ENCODE results near the gene FBXO9. TPM values are rescaled to one million over a fixed set of nuclear protein-coding genes. Genes with fewer than 3 reads are reported as not detected.

The FBXO9 gene
- total RNA-seq, 1 donor from 2014 or later = 50.8 TPM

- H3K9ac ChIP-seq = no peak overlapping the region
- peaks cover 11% of the 10 kb centered on the region for H3K36me3 ChIP-seq
- H3K9me3 ChIP-seq (ENCODE audit: low read depth) = no peaks in the 10 kb centered on the region
- H2AFZ ChIP-seq (replicated peaks) = no peak overlapping the region
- Mint-ChIP-seq H3K36me3 (peaks cover 18% of the 10 kb centered on the region), H3K4me1 (no peaks in the 10 kb centered on the region), H3K9me3 (no peaks in the 10 kb centered on the region), H3K4me3 (no peak overlapping the region), H3K27me3 (ENCODE audit: insufficient read depth, low read depth) (no peaks in the 10 kb centered on the region), H3K27ac (no peak overlapping the region)
- no peaks in the 10 kb centered on the region for H4K20me1 ChIP-seq (ENCODE audit: low read depth)
- H3F3A ChIP-seq (ENCODE audit: low read depth) = no peaks in the 10 kb centered on the region
- H3K27ac ChIP-seq = no peak overlapping the region
- H3K4me1 ChIP-seq = no peaks in the 10 kb centered on the region
- H3K4me2 ChIP-seq = no peak overlapping the region
- TF ChIP-seq EZH2phosphoT487 (IDR thresholded peaks at IDR 0.05) = no peak
- no peak for TF ChIP-seq EZH2 (IDR thresholded peaks at IDR 0.05)
- no peak for TF ChIP-seq CTCF (IDR thresholded peaks at IDR 0.05)
- H3K4me3 ChIP-seq = no peak overlapping the region
- H3K79me2 ChIP-seq (ENCODE audit: low read depth) = no peaks in the 10 kb centered on the region
- H3K27me3 ChIP-seq = no peaks in the 10 kb centered on the region
- no peak for DNase-seq (ENCODE audit: low spot score)
Measured at GRCh38 chr6:53074347-53074746, 9.1 kb downstream of the FBXO9 start.

- TF ChIP-seq EZH2 (IDR thresholded peaks at IDR 0.05) = no peak
- TF ChIP-seq EZH2phosphoT487 (IDR thresholded peaks at IDR 0.05) = no peak
- H3K9me3 Mint-ChIP-seq = no peaks in the 10 kb centered on the region
- H3K27ac ChIP-seq = no peak overlapping the region
- no peaks in the 10 kb centered on the region for H3K4me1 Mint-ChIP-seq
- no peak overlapping the region for H3K9ac ChIP-seq
- no peaks in the 10 kb centered on the region for H3K27me3 Mint-ChIP-seq (ENCODE audit: insufficient read depth, low read depth)
- H3K9me3 ChIP-seq (ENCODE audit: low read depth) = no peaks in the 10 kb centered on the region
- no peak overlapping the region for H2AFZ ChIP-seq (replicated peaks)
- H3K4me1 ChIP-seq = no peaks in the 10 kb centered on the region
- H3F3A ChIP-seq (ENCODE audit: low read depth) = no peaks in the 10 kb centered on the region
- no peak overlapping the region for H3K4me2 ChIP-seq
- no peaks in the 10 kb centered on the region for H4K20me1 ChIP-seq (ENCODE audit: low read depth)
- DNase-seq (ENCODE audit: low spot score) = no peak
- H3K27me3 ChIP-seq = no peaks in the 10 kb centered on the region
- no peak overlapping the region for H3K4me3 Mint-ChIP-seq
- H3K4me3 ChIP-seq = no peak overlapping the region
- peaks cover 23% of the 10 kb centered on the region for H3K36me3 Mint-ChIP-seq
- no peaks in the 10 kb centered on the region for H3K79me2 ChIP-seq (ENCODE audit: low read depth)
- no peak overlapping the region for H3K27ac Mint-ChIP-seq
- H3K36me3 ChIP-seq = peaks cover 18% of the 10 kb centered on the region
Measured at GRCh38 chr6:53080813-53081212, 15.6 kb downstream of the FBXO9 start.

GRCh38 chr6:53086302-53086701 is 21.1 kb downstream of the FBXO9 start:
- no peaks in the 10 kb centered on the region for H3K27me3 Mint-ChIP-seq (ENCODE audit: insufficient read depth, low read depth)
- Histone ChIP-seq H3K4me3 (no peak overlapping the region), H3K4me2 (no peak overlapping the region), H3K9me3 (ENCODE audit: low read depth) (no peaks in the 10 kb centered on the region), H3K36me3 (peaks cover 5% of the 10 kb centered on the region), H4K20me1 (ENCODE audit: low read depth) (no peaks in the 10 kb centered on the region), H2AFZ (replicated peaks) (no peak overlapping the region), H3F3A (ENCODE audit: low read depth) (no peaks in the 10 kb centered on the region), H3K79me2 (ENCODE audit: low read depth) (no peaks in the 10 kb centered on the region), H3K9ac (no peak overlapping the region), H3K4me1 (no peaks in the 10 kb centered on the region), H3K27me3 (no peaks in the 10 kb centered on the region), H3K27ac (no peak overlapping the region)
- H3K4me3 Mint-ChIP-seq = no peak overlapping the region
- H3K27ac Mint-ChIP-seq = no peak overlapping the region
- no peak for DNase-seq (ENCODE audit: low spot score)
- H3K36me3 Mint-ChIP-seq = peaks cover 21% of the 10 kb centered on the region
- no peak for TF ChIP-seq EZH2 (IDR thresholded peaks at IDR 0.05)
- no peak for TF ChIP-seq EZH2phosphoT487 (IDR thresholded peaks at IDR 0.05)
- TF ChIP-seq CTCF (IDR thresholded peaks at IDR 0.05) = no peak
- H3K9me3 Mint-ChIP-seq = no peaks in the 10 kb centered on the region
- H3K4me1 Mint-ChIP-seq = no peaks in the 10 kb centered on the region

- H3K27me3 ChIP-seq = no peaks in the 10 kb centered on the region
Measured at GRCh38 chr6:53089948-53090347, 24.7 kb downstream of the FBXO9 start.

More at GRCh38 chr6:53089948-53090347, 24.7 kb downstream of the FBXO9 start:
- peaks cover 12% of the 10 kb centered on the region for H3K36me3 ChIP-seq
- no peak overlapping the region for H3K9ac ChIP-seq
- H3K79me2 ChIP-seq (ENCODE audit: low read depth) = no peaks in the 10 kb centered on the region
- TF ChIP-seq EZH2 (IDR thresholded peaks at IDR 0.05) = no peak
- no peak for TF ChIP-seq CTCF (IDR thresholded peaks at IDR 0.05)
- TF ChIP-seq EZH2phosphoT487 (IDR thresholded peaks at IDR 0.05) = no peak
- H4K20me1 ChIP-seq (ENCODE audit: low read depth) = no peaks in the 10 kb centered on the region
- no peaks in the 10 kb centered on the region for H3K9me3 Mint-ChIP-seq
- H3K27ac ChIP-seq = no peak overlapping the region
- no peaks in the 10 kb centered on the region for H3K4me1 ChIP-seq
- no peak overlapping the region for H3K4me3 ChIP-seq
- H3K4me1 Mint-ChIP-seq = no peaks in the 10 kb centered on the region
- H3K27ac Mint-ChIP-seq = no peak overlapping the region
- no peaks in the 10 kb centered on the region for H3K27me3 Mint-ChIP-seq (ENCODE audit: insufficient read depth, low read depth)
- H3K9me3 ChIP-seq (ENCODE audit: low read depth) = no peaks in the 10 kb centered on the region
- no peak overlapping the region for H3K4me2 ChIP-seq
- H3K36me3 Mint-ChIP-seq = peaks cover 20% of the 10 kb centered on the region
- H2AFZ ChIP-seq (replicated peaks) = no peak overlapping the region
- no peak for DNase-seq (ENCODE audit: low spot score)
- H3K4me3 Mint-ChIP-seq = no peak overlapping the region
- H3F3A ChIP-seq (ENCODE audit: low read depth) = no peaks in the 10 kb centered on the region

Measured in neural progenitor cell (in vitro differentiated cells).